GM12878 (cell line): Measurements from ENCODE around the gene GSTT4.

Source experiments
- CTCF ChIP-seq, 3 experiments: IDR thresholded peaks in 2 of 3; conservative IDR thresholded peaks in 1 of 3; 2 replicates each; pipeline ENCODE4 v1.5.1; 2011; ENCODE audit warnings: low read depth in 3 of 3, low read length in 3 of 3, mild to moderate bottlenecking in 3 of 3, control low read depth in 2 of 3, moderate library complexity in 2 of 3, inconsistent platforms in 1 of 3, mixed read lengths in 1 of 3; ENCODE audit not compliant: control insufficient read depth in 2 of 3, insufficient read depth in 1 of 3; ENCODE audit errors: extremely low read depth in 1 of 3
- MYC ChIP-seq: IDR thresholded peaks from 2 replicates; pipeline ENCODE4 v1.6.1; 2011; ENCODE audit warnings: mild to moderate bottlenecking, low read length, moderate library complexity, inconsistent platforms; ENCODE audit not compliant: insufficient read depth, insufficient replicate concordance, insufficient read length, severe bottlenecking
- NFYB ChIP-seq: IDR thresholded peaks from 2 replicates; pipeline ENCODE4 v1.6.1; 2011; ENCODE audit warnings: low read depth, mild to moderate bottlenecking, low read length, improper control_type of control experiment, moderate library complexity; ENCODE audit not compliant: insufficient read depth
- SP1 ChIP-seq: IDR thresholded peaks from one replicate; pipeline ENCODE4 v1.6.1; 2011; ENCODE audit warnings: low read depth, low read length

DNA sequence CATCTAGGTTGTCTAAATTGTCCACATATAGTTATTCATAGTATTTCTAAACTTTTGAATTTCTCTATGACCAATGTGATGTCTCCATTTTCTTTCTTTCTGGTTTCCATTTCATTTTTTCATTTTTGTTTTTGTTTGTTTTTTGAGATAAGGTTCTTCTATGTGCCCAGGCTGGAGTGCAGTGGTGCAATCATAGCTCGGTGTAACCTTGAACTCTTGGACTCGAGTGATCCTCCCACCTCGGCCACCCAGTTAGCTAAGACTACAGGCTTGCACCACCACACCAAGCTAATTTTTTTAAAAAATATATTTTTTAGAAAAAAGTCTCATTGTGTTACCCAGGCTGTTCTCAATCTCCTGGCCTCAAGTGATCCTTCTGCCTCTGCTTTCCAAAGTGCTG lies 8.2 kb downstream of the GSTT4 start:
- TF ChIP-seq SP1 = no peak
- TF ChIP-seq MYC = no peak
- TF ChIP-seq CTCF (IDR thresholded peaks at IDR 0.05 in 2 of 3, conservative IDR thresholded peaks at IDR 0.05 in 1 of 3; ENCODE audit: control insufficient read depth in 2 of 3, extremely low read depth in 1 of 3, insufficient read depth in 1 of 3, low read depth in 3 of 3, low read length in 3 of 3) = no peak
- no peak for TF ChIP-seq NFYB
